Suppressor macrophage treated with lipopolysaccharide for 4 hours (primary cell): Measurements from ENCODE around the gene NOL7.
A peak's percentile ranks its signal among the peaks of the same experiment; 100 is the strongest.

Experiments
- DNase-seq: peaks from one replicate; pipeline ENCODE4 v3.0.0-alpha.2; 2020

Gene NOL7

GRCh38 chr6:13660273-13660672 is 45.1 kb downstream of the NOL7 start:
- no peak for DNase-seq

GRCh38 chr6:13660893-13661292 is 45.8 kb downstream of the NOL7 start:
- no peak for DNase-seq

DNA sequence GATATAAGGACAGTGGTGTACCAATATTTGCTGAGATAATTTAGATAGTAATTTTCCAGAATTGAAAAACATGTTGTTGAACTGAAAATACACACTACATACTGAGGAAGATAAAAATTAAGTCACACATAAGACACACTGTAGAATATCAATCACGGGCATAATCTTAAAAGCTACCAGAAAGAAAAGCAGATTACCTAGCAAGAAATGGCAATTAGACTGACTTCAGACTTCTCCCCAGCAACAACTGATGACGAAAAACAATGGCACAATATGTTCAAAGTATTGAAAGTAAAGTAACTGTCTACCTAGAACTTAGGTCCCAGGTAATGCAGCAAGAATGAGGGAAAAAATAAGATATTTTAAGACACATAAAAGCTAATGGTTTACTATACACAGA is 46.5 kb downstream of the NOL7 start:
- no peak for DNase-seq

DNA sequence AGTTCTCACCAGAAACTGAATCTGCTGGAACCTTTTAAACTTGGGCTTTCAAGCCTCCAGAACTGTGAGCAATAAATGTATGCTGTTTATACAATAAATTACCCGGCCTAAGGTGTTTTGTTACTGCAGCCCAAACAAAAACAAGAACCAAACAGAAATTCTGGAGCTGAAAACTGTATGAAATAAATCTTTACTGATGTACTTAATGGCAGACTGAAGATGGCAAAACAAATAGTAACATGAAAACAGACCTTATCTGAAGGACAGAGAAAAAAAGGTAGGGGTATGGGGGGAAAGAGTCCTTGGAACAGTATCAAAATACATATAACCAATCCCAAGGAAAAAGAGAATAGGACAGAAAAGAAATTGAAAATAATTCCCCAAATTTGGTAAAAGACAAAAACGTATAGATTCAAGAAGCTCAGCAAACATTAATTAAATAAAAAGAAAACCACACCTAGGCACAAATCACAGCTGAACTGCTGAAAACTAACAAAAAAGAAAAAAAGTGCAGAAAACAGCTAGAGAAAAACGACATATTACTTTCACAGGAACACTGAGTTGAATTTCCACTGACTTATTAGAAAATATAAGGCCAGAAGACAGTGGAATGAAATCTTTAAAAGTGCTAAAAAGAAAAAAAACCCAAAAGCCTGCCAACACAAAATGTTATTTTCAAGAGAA is 47.7 kb downstream of the NOL7 start:
- DNase-seq: no peak

- DNase-seq: no peak
These were observed 48.9 kb downstream of the NOL7 start for GRCh38 chr6:13663986-13664385.

GRCh38 chr6:13664703-13665352 is 49.7 kb downstream of the NOL7 start:
- DNase-seq: no peak

GRCh38 chr6:13666194-13667105 is 51.3 kb downstream of the NOL7 start:
- DNase-seq: peak; percentile 12

DNA sequence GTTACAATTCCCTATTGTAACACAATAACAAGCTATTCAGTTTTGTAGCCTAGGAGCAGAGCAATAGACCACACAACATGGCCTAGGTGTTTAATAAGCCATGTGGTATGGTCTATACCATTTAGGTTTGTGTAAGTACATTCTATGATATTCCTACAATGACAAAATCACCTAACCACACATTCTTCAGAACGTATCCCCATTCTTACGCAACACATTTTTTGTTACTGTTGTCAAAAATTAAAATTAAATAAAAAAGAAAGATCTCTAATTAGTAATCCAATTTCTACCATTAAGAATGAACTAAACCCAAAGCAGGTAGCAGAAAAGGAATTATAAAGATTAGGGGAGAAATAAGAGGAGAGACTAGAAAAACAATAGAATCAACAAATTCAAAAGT is 52.5 kb downstream of the NOL7 start:
- no peak for DNase-seq

GRCh38 chr6:13668291-13668928 is 53.3 kb downstream of the NOL7 start:
- DNase-seq: peak; percentile 63

DNA sequence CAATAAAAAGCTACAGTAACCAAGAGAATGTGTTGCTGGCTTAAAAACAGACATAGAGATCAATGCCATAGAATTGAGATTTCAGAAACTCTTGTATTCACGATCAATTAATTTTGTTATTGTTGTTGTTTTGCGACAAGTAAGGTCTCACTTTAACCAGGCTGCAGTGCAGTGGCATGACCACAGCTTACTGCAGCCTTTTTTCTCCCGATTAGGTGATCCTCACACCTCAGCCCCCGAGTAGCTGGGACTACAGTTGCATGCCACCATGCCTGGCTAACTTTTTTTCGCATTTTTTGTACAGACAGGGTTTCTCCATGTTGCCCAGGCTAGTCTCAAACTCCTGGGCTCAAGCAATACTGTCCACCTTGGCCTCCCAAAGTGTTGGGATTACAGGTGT is 54.3 kb downstream of the NOL7 start:
- DNase-seq: no peak
